GM12864 (cell line): ENCODE data around the gene NLN.

ENCODE experiments used
- DNase-seq: peaks from one replicate; pipeline ENCODE4 v3.0.0-alpha.2; 2011; ENCODE audit warnings: low read depth
- H3K4me3 ChIP-seq: 2 replicates; pipeline ENCODE4 v1.5.1; 2011; ENCODE audit warnings: mild to moderate bottlenecking, low read depth, low read length, control low read depth
- CTCF ChIP-seq: IDR thresholded peaks from 2 replicates; pipeline ENCODE4 v1.5.1; 2011; ENCODE audit warnings: low read depth, mild to moderate bottlenecking, moderate library complexity, low read length, control low read depth, inconsistent platforms; ENCODE audit errors: missing control alignments

The NLN gene

GRCh38 chr5:65734921-65735320 lies 12.9 kb downstream of the NLN start:
- no peak for TF ChIP-seq CTCF
- no peak for DNase-seq
- H3K4me3 ChIP-seq: no peak overlapping the region

- no peak overlapping the region for H3K4me3 ChIP-seq
- no peak for DNase-seq
- no peak for TF ChIP-seq CTCF
Measured at GRCh38 chr5:65736011-65736410, 14.0 kb downstream of the NLN start.

- TF ChIP-seq CTCF: no peak
- DNase-seq: no peak
- no peak overlapping the region for H3K4me3 ChIP-seq
Measured at GRCh38 chr5:65737842-65738241, 15.8 kb downstream of the NLN start.

GRCh38 chr5:65738305-65738704 lies 16.3 kb downstream of the NLN start:
- H3K4me3 ChIP-seq: no peak overlapping the region
- no peak for DNase-seq
- no peak for TF ChIP-seq CTCF

DNA sequence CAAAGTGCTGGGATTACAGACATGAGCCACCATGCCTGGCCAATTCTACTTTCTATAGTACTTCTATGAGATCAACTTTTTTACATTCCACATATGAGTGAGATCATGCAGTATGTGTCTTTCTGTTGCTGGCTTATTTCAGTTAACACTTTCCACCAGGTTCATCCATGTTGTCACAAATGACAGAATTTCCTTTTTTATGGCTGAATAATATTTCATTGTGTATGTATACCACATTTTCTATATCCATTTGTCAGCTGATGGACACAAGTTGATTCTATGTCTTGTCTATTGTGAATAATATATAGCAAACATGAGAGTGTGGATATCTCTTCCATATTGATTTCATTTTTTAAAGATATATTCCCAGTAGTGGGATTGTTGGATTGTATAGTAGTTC lies 17.2 kb downstream of the NLN start:
- DNase-seq: no peak
- H3K4me3 ChIP-seq: no peak overlapping the region
- no peak for TF ChIP-seq CTCF

GRCh38 chr5:65742565-65743231 lies 20.7 kb downstream of the NLN start:
- TF ChIP-seq CTCF: peak; percentile 55
- no peak for DNase-seq
- H3K4me3 ChIP-seq: no peak overlapping the region

GRCh38 chr5:65749221-65749844 lies 27.3 kb downstream of the NLN start:
- no peak for TF ChIP-seq CTCF
- DNase-seq: no peak
- no peak overlapping the region for H3K4me3 ChIP-seq
